ENCODE data around the gene EHBP1. TPM values are rescaled to one million over a fixed set of nuclear protein-coding genes. Genes with fewer than 3 reads are reported as not detected.
A peak's percentile ranks its signal among the peaks of the same experiment; 100 is the strongest.

Gene EHBP1
- total RNA-seq, 4 donors from 2014 or later = 195 to 367 (median 212) TPM

DNA sequence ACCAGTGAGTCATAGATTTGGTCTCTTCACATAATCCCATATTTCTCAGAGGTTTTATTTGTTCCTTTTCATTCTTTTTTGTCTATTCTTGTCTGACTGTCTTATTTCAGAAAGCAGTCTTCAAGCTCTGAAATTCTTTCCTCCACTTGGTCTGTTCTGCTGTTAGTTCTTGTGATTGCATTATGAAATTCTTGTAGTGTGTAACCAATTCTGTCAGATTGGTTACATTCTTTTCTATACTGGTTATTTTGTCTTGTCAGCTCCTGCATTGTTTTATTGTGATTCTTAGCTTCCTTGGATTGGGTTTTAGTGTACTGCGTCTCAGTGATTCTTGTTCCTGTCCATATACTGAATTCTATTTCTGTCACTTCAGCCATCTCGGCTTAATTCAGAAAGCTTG lies 18.6 kb downstream of the EHBP1 start:
- Histone ChIP-seq H3K27ac (peak overlapping the region in 1 of 4 donors; percentile 40), H3K27me3 (no peaks in the 10 kb centered on the region), H3K4me1 (peaks cover 0 to 72% (median 19%) of the 10 kb centered on the region in 4 donors), H3K36me3 (peaks cover 0 to 21% (median 0%) of the 10 kb centered on the region in 3 donors), H3K4me3 (no peak overlapping the region), H3K9me3 (peaks cover 0 to 8% (median 0%) of the 10 kb centered on the region in 4 donors)
- 84% methylated on average over 2 of the region's 2 CpGs for WGBS, 2 donors
- TF ChIP-seq, protein P1, sequence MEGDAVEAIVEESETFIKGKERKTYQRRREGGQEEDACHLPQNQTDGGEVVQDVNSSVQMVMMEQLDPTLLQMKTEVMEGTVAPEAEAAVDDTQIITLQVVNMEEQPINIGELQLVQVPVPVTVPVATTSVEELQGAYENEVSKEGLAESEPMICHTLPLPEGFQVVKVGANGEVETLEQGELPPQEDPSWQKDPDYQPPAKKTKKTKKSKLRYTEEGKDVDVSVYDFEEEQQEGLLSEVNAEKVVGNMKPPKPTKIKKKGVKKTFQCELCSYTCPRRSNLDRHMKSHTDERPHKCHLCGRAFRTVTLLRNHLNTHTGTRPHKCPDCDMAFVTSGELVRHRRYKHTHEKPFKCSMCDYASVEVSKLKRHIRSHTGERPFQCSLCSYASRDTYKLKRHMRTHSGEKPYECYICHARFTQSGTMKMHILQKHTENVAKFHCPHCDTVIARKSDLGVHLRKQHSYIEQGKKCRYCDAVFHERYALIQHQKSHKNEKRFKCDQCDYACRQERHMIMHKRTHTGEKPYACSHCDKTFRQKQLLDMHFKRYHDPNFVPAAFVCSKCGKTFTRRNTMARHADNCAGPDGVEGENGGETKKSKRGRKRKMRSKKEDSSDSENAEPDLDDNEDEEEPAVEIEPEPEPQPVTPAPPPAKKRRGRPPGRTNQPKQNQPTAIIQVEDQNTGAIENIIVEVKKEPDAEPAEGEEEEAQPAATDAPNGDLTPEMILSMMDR (IDR thresholded peaks at IDR 0.05) = no peak
- no peak for TF ChIP-seq EP300 (IDR thresholded peaks at IDR 0.05)
- TF ChIP-seq POLR2A (IDR thresholded peaks at IDR 0.05) = no peak
- DNase-seq (ENCODE audit: low spot score in 2 of 2) = no peak

DNA sequence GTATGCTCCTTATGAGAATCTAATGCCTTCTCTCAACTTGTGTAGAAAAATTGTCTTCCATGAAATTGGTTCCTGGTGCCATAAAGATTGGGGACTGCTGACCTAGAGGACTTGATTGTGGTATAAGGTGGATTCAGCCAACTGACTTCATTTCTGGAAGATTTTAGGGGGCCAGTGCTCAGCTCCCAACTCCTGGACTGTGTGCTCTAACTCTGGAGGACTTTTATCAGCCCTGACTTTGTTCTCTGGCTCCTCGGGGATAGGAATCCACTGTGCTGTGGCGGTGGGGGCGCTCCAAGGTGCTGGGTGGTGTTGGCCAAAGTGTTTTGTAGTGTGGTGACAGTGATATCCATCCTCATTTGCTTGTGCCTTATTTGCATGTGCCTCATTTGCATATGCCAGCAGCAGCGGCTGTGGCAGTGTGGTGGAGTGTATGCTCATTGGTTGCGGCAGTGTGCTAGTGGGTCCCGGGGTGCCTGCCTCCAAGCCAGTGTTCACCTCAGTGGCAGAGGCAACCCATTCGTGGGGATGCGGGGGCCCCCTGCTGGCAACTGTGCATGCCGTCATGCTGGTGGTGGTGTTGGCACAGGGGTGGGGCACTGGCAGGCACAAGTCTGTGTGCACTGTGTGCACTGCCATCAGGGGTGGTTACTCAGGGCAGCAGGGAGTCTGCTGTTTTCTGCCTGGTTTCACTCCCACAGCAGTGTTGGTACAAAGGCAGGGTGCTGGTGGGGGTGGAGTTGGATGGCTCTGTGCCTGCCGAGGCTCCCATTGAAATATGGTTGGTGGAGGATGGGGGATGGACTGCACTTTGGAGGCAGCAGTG lies 19.6 kb downstream of the EHBP1 start:
- Histone ChIP-seq H3K4me1 (peaks cover 0 to 62% (median 17%) of the 10 kb centered on the region in 4 donors), H3K9me3 (peaks cover 0 to 8% (median 0%) of the 10 kb centered on the region in 4 donors), H3K36me3 (peaks cover 0 to 12% (median 0%) of the 10 kb centered on the region in 3 donors), H3K27me3 (no peaks in the 10 kb centered on the region), H3K4me3 (no peak overlapping the region), H3K27ac (peak overlapping the region in 2 of 4 donors; percentile 2 to 40)
- no peak for DNase-seq (ENCODE audit: low spot score in 2 of 2)
- TF ChIP-seq POLR2A (IDR thresholded peaks at IDR 0.05) (no peak), EP300 (IDR thresholded peaks at IDR 0.05) (no peak)
- TF ChIP-seq, protein P1 (IDR thresholded peaks at IDR 0.05) = no peak
- 88 to 89% methylated on average over 10 of the region's 10 CpGs for WGBS, 2 donors

DNA sequence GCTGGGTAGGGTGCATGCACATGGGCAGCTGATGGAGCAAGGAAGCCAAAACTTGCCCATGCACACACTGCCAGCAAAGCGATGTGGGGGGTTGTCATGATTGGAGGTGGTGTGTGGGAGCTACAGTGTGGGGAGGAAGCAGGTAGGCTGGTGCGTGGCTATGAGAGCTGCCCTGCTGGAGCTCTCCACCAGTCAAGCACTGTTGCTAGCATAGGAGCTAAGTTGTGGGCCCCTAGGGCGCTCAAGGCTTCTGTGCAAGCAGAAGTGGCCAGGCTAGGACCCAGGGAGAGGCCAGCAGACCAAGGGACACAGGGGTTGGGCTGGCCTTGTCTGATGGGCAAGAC lies 20.2 kb downstream of the EHBP1 start:
- Histone ChIP-seq H3K27ac (peak overlapping the region in 1 of 4 donors; percentile 9), H3K4me1 (peaks cover 0 to 56% (median 14%) of the 10 kb centered on the region in 4 donors), H3K4me3 (no peak overlapping the region), H3K9me3 (peaks cover 0 to 8% (median 0%) of the 10 kb centered on the region in 4 donors), H3K36me3 (peaks cover 0 to 12% (median 0%) of the 10 kb centered on the region in 3 donors), H3K27me3 (no peaks in the 10 kb centered on the region)
- DNase-seq (ENCODE audit: low spot score in 2 of 2) = no peak
- 92 to 96% methylated on average over 3 of the region's 3 CpGs for WGBS, 2 donors
- no peak for TF ChIP-seq EP300 (IDR thresholded peaks at IDR 0.05)
- no peak for TF ChIP-seq POLR2A (IDR thresholded peaks at IDR 0.05)
- TF ChIP-seq, protein P1 (IDR thresholded peaks at IDR 0.05) = no peak

DNA sequence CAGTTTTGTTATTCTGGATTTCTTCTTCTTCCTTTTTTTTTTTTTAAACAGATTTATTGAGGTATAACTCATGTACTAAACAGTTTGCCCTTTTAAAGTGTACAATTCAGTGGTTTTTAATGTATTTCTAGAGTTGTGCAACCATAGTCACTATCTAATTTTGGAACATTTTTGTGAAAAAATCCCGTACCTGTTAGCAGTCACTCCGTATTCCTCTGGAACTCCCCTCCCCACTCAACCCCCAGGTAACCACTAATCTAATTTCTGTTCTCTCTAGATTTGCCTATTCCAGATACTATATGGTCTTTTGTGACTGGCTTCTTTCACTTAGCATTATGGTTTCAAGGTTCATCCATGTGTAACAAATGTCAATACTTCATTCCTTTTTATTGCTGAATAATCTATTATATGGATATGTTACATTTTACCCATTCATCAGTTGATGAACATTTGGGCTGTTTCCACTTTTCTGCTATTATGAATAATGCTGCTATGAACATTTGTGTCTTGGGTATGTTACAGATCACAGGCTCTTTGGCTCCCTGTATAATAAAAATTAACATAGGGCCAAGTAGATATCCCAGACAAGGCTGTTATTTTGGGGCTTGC lies 21.9 kb downstream of the EHBP1 start:
- 92 to 94% methylated on average over 2 of the region's 2 CpGs for WGBS, 2 donors
- Histone ChIP-seq H3K27me3 (no peaks in the 10 kb centered on the region), H3K4me3 (no peak overlapping the region), H3K9me3 (peaks cover 0 to 24% (median 6%) of the 10 kb centered on the region in 4 donors), H3K4me1 (peaks cover 0 to 41% (median 11%) of the 10 kb centered on the region in 4 donors), H3K36me3 (peaks cover 0 to 28% (median 0%) of the 10 kb centered on the region in 3 donors), H3K27ac (peak overlapping the region in 1 of 4 donors; percentile 1)
- TF ChIP-seq EP300 (IDR thresholded peaks at IDR 0.05) (no peak), POLR2A (IDR thresholded peaks at IDR 0.05) (no peak)
- TF ChIP-seq, protein P1 (IDR thresholded peaks at IDR 0.05) = no peak
- DNase-seq (ENCODE audit: low spot score in 2 of 2) = no peak
